ENCODE data around the gene CDC20. TPM values are rescaled to one million over a fixed set of nuclear protein-coding genes. Genes with fewer than 3 reads are reported as not detected.

CDC20 gene
- total RNA-seq, 1 donor from 2014 or later: 166 TPM

- TF ChIP-seq CTCF (conservative IDR thresholded peaks at IDR 0.05; ENCODE audit: low read depth, low read length): no peak
- DNase-seq (ENCODE audit: low read depth): no peak
Measured at GRCh38 chr1:43349594-43350306, 9.0 kb upstream of the CDC20 start.

GRCh38 chr1:43350976-43351375 is 7.8 kb upstream of the CDC20 start:
- no peak for DNase-seq (ENCODE audit: low read depth)
- no peak overlapping the region for H3K4me3 ChIP-seq (ENCODE audit: low read depth, low read length)
- TF ChIP-seq CTCF (conservative IDR thresholded peaks at IDR 0.05; ENCODE audit: low read depth, low read length): no peak

More at GRCh38 chr1:43349594-43350306, 9.0 kb upstream of the CDC20 start:
- H3K4me3 ChIP-seq (ENCODE audit: low read depth, low read length): peak overlapping the region; percentile 61

GRCh38 chr1:43351421-43352350 is 7.1 kb upstream of the CDC20 start:
- TF ChIP-seq CTCF (conservative IDR thresholded peaks at IDR 0.05; ENCODE audit: low read depth, low read length): no peak
- no peak overlapping the region for H3K4me3 ChIP-seq (ENCODE audit: low read depth, low read length)

GRCh38 chr1:43352351-43352705 is 6.5 kb upstream of the CDC20 start:
- TF ChIP-seq CTCF (conservative IDR thresholded peaks at IDR 0.05; ENCODE audit: low read depth, low read length): no peak
- H3K4me3 ChIP-seq (ENCODE audit: low read depth, low read length): no peak overlapping the region
- no peak for DNase-seq (ENCODE audit: low read depth)

More at GRCh38 chr1:43351421-43352350, 7.1 kb upstream of the CDC20 start:
- no peak for DNase-seq (ENCODE audit: low read depth)

GRCh38 chr1:43352881-43353280 is 5.9 kb upstream of the CDC20 start:
- DNase-seq (ENCODE audit: low read depth): no peak
- no peak overlapping the region for H3K4me3 ChIP-seq (ENCODE audit: low read depth, low read length)
- no peak for TF ChIP-seq CTCF (conservative IDR thresholded peaks at IDR 0.05; ENCODE audit: low read depth, low read length)

- TF ChIP-seq CTCF (conservative IDR thresholded peaks at IDR 0.05; ENCODE audit: low read depth, low read length): no peak
- no peak overlapping the region for H3K4me3 ChIP-seq (ENCODE audit: low read depth, low read length)
- no peak for DNase-seq (ENCODE audit: low read depth)
Measured at GRCh38 chr1:43354471-43354870, 4.3 kb upstream of the CDC20 start.

All from epithelial cell of proximal tubule (primary cell).